Progenitor cell of endocrine pancreas (in vitro differentiated cells): Measurements from ENCODE around the gene KLHL3. TPM values are rescaled to one million over a fixed set of nuclear protein-coding genes. Genes with fewer than 3 reads are reported as not detected.

Source experiments
- DNase-seq: peaks from one replicate; pipeline ENCODE4 v3.0.0; 2021; ENCODE audit warnings: low spot score; ENCODE audit not compliant: unreplicated experiment
- H3K27ac Mint-ChIP-seq: 2 replicates; pipeline ENCODE4 v1.8.0; 2021; ENCODE audit warnings: mild to moderate bottlenecking, moderate library complexity, mixed read lengths
- H3K27me3 Mint-ChIP-seq: 2 replicates; pipeline ENCODE4 v1.8.0; 2021; ENCODE audit warnings: mixed read lengths
- H3K36me3 Mint-ChIP-seq: 2 replicates; pipeline ENCODE4 v1.8.0; 2022; ENCODE audit warnings: mixed read lengths; ENCODE audit not compliant: insufficient read depth
- H3K4me1 Mint-ChIP-seq: 2 replicates; pipeline ENCODE4 v1.8.0; 2021; ENCODE audit warnings: low read depth, mixed read lengths
- H3K4me3 Mint-ChIP-seq: 2 replicates; pipeline ENCODE4 v1.8.0; 2021; ENCODE audit warnings: low read depth, mild to moderate bottlenecking, moderate library complexity, mixed read lengths
- H3K9me3 Mint-ChIP-seq: 2 replicates; pipeline ENCODE4 v1.8.0; 2021; ENCODE audit warnings: low read depth, mixed read lengths
- total RNA-seq: library from RNA; stranded (reverse); gene quantifications from 2 replicates; pipeline ENCODE4 v1.2.1, GENCODE V29; 2021
- TF ChIP-seq, protein P1 (sequence below): fragments of 200-600 bp; sonication (generic); IDR thresholded peaks from one replicate; pipeline ENCODE4 v1.5.0; 2021; ENCODE audit warnings: antibody characterized with exemption, mild to moderate bottlenecking; ENCODE audit not compliant: unreplicated experiment

Gene KLHL3
- total RNA-seq, 1 donor from 2014 or later = 34.7 TPM

DNA sequence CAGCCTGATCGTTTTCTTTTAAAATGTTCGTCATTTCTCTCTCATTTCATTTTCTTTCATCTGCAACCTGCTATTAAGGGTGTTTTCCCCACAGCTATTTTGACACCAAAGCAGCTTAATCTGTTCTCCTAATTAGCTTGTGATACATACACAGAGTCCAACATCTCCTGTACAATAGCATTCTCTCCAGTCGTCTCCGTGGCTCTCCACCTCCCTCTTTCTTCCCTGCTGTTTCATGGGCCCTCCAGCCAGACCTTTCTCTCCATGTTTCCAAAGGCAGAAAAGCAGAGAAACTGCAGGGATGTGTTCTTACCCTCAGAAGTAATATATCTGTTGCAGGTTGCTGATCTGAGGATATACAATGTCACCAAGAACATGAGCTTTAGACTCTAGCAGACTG lies 148.0 kb downstream of the KLHL3 start:
- Mint-ChIP-seq H3K4me3 (no peak overlapping the region), H3K9me3 (peaks cover 14% of the 10 kb centered on the region), H3K4me1 (no peaks in the 10 kb centered on the region), H3K36me3 (no peaks in the 10 kb centered on the region), H3K27ac (no peak overlapping the region), H3K27me3 (peaks cover 21% of the 10 kb centered on the region)
- TF ChIP-seq, protein P1, sequence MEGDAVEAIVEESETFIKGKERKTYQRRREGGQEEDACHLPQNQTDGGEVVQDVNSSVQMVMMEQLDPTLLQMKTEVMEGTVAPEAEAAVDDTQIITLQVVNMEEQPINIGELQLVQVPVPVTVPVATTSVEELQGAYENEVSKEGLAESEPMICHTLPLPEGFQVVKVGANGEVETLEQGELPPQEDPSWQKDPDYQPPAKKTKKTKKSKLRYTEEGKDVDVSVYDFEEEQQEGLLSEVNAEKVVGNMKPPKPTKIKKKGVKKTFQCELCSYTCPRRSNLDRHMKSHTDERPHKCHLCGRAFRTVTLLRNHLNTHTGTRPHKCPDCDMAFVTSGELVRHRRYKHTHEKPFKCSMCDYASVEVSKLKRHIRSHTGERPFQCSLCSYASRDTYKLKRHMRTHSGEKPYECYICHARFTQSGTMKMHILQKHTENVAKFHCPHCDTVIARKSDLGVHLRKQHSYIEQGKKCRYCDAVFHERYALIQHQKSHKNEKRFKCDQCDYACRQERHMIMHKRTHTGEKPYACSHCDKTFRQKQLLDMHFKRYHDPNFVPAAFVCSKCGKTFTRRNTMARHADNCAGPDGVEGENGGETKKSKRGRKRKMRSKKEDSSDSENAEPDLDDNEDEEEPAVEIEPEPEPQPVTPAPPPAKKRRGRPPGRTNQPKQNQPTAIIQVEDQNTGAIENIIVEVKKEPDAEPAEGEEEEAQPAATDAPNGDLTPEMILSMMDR = no peak
- DNase-seq = no peak

DNA sequence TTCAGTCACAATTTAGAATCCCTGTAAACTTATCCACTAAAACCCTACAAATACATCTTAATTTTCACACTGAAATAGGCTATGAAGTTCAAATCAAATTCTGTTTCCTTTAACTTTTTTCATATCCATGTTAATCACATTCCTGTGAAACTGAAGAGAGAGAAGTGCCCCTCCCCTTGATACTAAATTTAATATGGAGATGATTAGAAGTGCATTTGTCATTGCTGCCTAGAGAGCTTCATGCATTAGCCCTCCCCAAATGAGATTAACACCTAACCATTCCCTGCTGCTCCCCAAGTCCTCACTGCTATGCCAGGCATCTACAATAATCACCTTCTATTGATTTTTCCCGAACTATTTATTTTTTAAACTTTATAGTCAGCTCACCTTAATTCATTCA lies 151.6 kb downstream of the KLHL3 start:
- no peak for DNase-seq
- Mint-ChIP-seq H3K27ac (no peak overlapping the region), H3K4me3 (no peak overlapping the region), H3K36me3 (no peaks in the 10 kb centered on the region), H3K9me3 (peaks cover 14% of the 10 kb centered on the region), H3K4me1 (no peaks in the 10 kb centered on the region), H3K27me3 (peaks cover 18% of the 10 kb centered on the region)
- TF ChIP-seq, protein P1 = no peak

DNA sequence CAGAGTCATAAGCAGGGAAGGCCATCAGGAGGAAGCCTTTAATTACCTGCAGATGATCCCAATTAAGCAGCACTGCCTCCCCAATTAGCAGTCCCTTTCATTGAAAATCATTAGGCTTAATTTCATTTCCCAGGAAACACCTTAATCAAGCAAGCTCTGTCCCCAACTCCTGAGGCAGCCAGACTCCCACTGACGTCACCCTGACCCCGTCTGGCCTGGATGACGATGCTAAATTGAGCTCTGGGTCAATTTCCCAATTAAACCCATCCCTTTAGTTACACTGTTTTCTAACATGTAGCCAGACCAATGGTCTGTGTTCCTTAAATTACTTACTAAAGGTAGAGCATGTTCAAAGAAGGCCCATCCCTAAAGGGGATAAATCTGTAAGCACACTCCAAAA lies 152.8 kb downstream of the KLHL3 start:
- Mint-ChIP-seq H3K27me3 (peaks cover 12% of the 10 kb centered on the region), H3K36me3 (no peaks in the 10 kb centered on the region), H3K4me1 (no peaks in the 10 kb centered on the region), H3K27ac (no peak overlapping the region), H3K4me3 (no peak overlapping the region), H3K9me3 (peaks cover 14% of the 10 kb centered on the region)
- DNase-seq = no peak
- TF ChIP-seq, protein P1 = no peak

DNA sequence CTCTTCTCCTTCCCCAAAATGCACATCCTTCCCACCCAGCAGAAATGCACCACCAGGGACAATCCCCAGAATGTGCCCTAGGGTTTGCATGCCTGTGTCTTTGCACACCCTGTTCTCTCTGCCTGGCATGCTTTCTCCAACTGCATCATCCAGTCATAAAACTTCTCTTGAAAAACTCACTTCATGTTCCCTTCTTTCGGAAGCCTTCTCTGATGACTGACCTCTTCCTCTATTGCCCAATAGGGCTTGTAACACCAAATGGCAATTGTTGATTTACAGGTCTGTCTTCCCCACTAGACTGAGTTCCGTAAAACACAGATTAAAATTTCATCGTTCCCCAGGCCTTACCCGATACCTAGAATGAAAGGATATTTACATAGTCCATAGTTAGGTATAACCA lies 153.7 kb downstream of the KLHL3 start:
- Mint-ChIP-seq H3K36me3 (no peaks in the 10 kb centered on the region), H3K27me3 (peaks cover 4% of the 10 kb centered on the region), H3K4me3 (no peak overlapping the region), H3K9me3 (peaks cover 13% of the 10 kb centered on the region), H3K27ac (no peak overlapping the region), H3K4me1 (no peaks in the 10 kb centered on the region)
- no peak for DNase-seq
- TF ChIP-seq, protein P1 = no peak

DNA sequence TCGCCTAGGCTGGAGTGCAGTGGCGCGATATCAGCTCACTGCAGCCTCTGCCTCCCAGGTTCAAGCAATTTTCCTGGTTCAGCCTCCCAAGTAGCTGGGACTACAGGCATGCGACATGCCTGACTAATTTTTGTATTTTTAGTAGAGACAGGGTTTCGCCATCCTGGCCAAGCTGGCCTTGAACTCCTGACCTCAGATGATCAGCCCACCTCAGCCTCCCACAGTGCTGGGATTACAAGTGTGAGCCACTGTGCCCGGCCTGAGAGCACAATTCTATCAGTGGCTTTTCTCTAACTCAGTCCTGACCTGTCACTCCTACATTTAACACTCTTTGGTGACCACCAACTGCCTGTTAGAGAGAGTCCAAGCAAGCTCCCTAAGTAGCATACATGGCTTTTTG lies 154.1 kb downstream of the KLHL3 start:
- H3K4me3 Mint-ChIP-seq = no peak overlapping the region
- peaks cover 9% of the 10 kb centered on the region for H3K9me3 Mint-ChIP-seq
- H3K36me3 Mint-ChIP-seq = no peaks in the 10 kb centered on the region
- DNase-seq = no peak
- no peaks in the 10 kb centered on the region for H3K27me3 Mint-ChIP-seq
- H3K4me1 Mint-ChIP-seq = no peaks in the 10 kb centered on the region
- H3K27ac Mint-ChIP-seq = no peak overlapping the region
- TF ChIP-seq, protein P1 = no peak
